ENCODE data around the gene FAM76A.
"Not testable (repeated sequence)": the region's sequence is repeated elsewhere in the genome, so short reads cannot be mapped to it uniquely, and the experiment has no call there.

FAM76A gene

GRCh38 chr1:27774654-27775053 is 48.9 kb downstream of the FAM76A start:
- no peak for DNase-seq (ENCODE audit: low read depth in 2 of 3, low spot score in 2 of 3)

GRCh38 chr1:27775336-27775735 is 49.6 kb downstream of the FAM76A start:
- not testable (repeated sequence) for DNase-seq (ENCODE audit: low read depth in 2 of 3, low spot score in 2 of 3)

DNA sequence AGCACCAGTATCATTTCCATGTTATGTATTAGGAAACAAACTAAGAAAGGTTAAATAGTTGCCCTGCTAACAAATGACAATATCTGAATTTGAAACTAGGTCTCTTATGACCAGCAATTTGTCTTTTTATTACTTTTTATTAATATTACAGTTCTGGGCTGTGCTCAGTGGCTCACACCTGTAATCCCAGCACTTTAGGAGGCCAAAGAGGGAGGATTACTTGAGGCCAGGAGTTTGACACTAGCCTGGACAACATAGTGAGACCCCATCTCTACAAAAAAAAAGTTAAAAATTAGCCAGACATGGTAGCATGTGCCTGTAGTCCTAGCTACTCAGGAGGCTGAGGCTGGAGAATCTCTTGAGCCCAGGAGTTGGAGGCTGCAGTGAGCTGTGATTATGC is 50.5 kb downstream of the FAM76A start:
- DNase-seq (ENCODE audit: low read depth in 2 of 3, low spot score in 2 of 3): not testable (repeated sequence)

- DNase-seq (ENCODE audit: low read depth in 2 of 3, low spot score in 2 of 3): no peak
Observed at GRCh38 chr1:27778056-27778455, 52.3 kb downstream of the FAM76A start.

DNA sequence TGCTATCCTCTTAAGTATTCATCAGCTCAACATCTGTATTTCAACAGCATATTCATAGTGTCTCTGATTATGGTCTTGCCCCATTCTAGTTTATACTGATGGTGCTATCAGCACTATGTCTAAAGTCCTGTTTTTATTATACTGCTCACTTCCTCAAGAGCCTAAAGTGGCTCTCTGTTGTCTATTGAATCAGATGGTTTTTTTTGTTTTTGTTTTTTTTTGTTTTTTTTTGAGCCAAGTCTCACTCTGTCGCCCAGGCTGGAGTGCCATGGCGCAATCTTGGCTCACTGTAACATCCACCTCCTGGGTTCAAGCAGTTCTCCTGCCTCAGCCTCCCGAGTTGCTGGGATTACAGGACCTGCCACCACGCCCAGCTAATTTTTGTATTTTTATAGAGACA is 53.4 kb downstream of the FAM76A start:
- no peak for DNase-seq (ENCODE audit: low read depth in 2 of 3, low spot score in 2 of 3)

DNA sequence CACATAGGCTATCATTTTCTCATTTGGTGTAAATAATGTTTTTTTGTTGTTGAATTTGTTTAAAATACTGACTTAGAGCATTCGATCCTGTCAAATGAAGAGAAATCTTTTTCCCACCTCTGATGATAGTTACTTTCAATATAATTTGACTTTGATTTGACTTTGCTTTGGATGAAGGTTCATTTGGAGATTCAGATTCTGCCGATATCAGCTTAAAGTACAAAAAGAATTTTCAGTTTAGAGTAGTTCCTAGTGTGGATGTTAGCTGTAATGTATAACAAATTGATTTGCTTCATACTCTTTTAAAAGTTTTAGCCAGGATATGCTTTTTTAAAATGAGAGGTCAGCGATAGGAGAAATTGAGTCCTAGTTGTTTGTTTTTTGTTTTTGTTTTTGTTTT is 57.2 kb downstream of the FAM76A start:
- no peak for DNase-seq (ENCODE audit: low read depth in 2 of 3, low spot score in 2 of 3)

DNA sequence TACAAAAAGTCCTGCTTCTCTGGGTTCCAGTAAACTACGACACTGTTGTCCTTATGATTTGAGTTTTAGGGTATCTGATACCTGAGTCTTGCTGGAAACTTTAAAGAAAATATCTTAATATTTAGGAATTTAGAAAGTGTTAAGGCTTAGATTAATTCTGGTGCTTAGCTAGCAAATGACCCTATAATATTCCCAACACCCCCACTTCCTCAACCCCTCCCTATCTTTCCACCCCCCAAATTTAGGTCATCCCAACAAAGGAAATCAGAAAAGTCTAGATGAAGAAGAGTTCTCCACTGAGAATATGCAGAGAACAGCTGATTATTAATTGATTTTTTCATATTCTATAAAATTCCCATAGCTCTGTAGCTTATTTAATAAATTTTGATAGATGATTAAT is 58.9 kb downstream of the FAM76A start:
- DNase-seq (ENCODE audit: low read depth in 2 of 3, low spot score in 2 of 3): no peak

DNA sequence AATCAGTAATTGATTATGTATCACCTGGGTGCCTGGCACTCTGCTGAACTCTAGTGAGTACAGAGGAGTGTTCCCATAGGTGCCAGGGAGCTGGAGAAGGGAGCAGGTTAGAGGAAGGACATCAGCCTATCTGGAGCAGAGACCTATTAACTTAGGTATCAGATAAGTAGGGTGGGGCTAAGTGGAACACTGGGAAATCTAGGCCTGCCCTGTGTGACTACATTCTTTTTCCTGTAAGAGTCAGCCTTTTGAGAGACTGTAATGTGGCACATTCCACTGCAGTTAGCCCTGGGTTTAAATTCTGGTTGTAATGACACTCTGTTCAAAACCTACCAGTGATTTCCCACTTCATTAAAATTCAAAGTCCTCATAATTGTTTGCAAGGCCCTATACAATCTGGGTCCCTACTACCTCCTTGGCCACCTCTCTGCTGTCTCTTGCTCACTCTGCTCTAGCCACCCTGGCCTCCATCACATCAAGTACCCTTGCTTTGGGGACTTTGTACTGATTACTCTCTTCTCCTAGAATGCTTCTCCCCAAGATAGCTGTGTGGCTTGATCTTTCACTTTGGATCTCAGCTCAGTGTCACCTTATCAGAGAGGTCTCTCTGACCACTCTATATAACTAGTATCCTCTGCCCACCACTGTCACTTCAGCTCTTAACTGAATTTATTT is 60.2 kb downstream of the FAM76A start:
- DNase-seq (ENCODE audit: low read depth in 2 of 3, low spot score in 2 of 3): no peak

GRCh38 chr1:27787895-27788294 is 62.1 kb downstream of the FAM76A start:
- DNase-seq (ENCODE audit: low read depth in 2 of 3, low spot score in 2 of 3): no peak

GRCh38 chr1:27789540-27790041 is 63.8 kb downstream of the FAM76A start:
- no peak for DNase-seq (ENCODE audit: low read depth in 2 of 3, low spot score in 2 of 3)

DNA sequence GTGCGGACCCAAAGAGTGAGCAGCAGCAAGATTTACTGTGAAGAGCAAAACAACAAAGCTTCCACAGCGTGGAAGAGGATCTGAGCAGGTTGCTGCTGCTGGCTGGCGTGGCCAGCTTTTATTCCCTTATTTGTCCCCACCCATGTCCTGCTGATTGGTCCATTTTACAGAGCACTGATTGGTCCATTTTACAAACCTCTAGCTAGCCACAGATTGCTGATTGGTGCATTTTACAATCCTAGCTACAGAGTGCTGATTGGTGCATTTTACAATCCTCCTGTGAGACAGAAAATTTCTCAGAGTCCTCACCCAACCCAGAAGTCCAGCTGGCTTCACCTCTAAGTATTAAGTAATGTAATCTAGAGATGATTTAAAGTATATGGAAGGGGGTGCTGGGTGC is 64.5 kb downstream of the FAM76A start:
- not testable (repeated sequence) for DNase-seq (ENCODE audit: low read depth in 2 of 3, low spot score in 2 of 3)

GRCh38 chr1:27795601-27796000 is 69.8 kb downstream of the FAM76A start:
- DNase-seq (ENCODE audit: low read depth in 2 of 3, low spot score in 2 of 3): no peak

DNA sequence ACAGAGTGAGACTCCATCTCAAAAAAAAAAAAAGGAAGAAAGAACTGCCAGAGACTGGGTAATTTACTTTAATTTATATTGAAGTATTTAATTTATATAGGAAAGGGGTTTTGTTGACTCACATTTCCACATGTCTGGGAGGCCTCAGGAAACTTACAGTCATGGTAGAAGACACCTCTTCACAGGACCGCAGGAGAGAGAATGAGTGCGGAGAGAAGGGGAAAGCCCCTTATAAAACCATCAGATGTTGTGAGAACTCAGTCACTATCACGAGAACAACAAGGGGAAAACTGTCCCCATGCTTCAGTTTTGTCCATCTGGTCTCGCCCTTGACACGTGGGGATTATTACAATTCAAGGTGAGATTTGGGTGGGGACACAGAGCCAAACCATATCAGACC is 79.0 kb downstream of the FAM76A start:
- DNase-seq (ENCODE audit: low read depth in 2 of 3, low spot score in 2 of 3): no peak

DNA sequence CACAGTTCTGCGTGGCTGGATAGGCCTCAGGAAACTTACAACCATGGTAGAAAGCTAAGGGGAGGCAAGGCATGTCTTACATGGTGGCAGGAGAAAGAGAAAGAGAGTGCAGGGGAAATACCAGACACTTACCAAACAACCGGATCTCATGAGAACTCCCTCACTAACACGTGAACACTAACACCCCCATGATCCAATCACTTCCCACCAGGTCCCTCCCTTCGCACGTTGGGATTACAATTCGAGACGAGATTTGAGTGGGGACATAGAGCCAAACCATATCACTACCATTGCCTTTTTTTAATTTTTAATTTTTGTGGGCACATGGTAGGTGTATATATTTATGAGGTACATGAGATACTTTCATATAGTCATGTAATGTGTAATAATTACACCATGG is 81.0 kb downstream of the FAM76A start:
- no peak for DNase-seq (ENCODE audit: low read depth in 2 of 3, low spot score in 2 of 3)

GRCh38 chr1:27807385-27807784 is 81.6 kb downstream of the FAM76A start:
- no peak for DNase-seq (ENCODE audit: low read depth in 2 of 3, low spot score in 2 of 3)

GRCh38 chr1:27808131-27808530 is 82.4 kb downstream of the FAM76A start:
- DNase-seq (ENCODE audit: low read depth in 2 of 3, low spot score in 2 of 3): not testable (repeated sequence)

DNA sequence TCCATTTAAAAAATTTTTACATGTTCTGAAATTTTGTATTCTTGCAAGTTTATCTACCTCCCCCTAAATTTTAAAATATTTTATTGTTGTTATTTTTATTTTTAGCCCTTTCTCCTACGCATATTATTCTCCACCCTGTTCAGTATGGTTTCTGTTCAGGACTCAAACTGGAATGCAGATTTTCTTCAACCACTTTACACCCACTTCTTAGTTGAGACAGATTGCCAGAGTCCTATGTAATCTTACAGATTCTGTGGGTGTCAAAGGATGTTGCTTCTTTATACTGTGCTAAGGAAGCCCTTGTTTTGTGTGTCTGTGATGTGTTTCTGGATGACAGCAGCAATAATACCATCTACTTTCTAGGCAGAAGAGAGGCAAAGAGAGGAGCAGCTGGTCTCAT is 84.1 kb downstream of the FAM76A start:
- DNase-seq (ENCODE audit: low read depth in 2 of 3, low spot score in 2 of 3): no peak

GRCh38 chr1:27811741-27812500 is 86.2 kb downstream of the FAM76A start:
- DNase-seq (ENCODE audit: low read depth in 2 of 3, low spot score in 2 of 3): no peak
